Neural cell (in vitro differentiated cells): ENCODE data around the gene EFS. TPM values are rescaled to one million over a fixed set of nuclear protein-coding genes. Genes with fewer than 3 reads are reported as not detected.

Source experiments
- H2AFZ ChIP-seq: fragments of 200-600, 300-800 bp; sonication (generic), shearing (Covaris generic); 2 replicates; pipeline ENCODE4 v1.6.0; 2014; ENCODE audit warnings: low read depth, mild to moderate bottlenecking, antibody characterized with exemption, low read length, moderate library complexity
- H3F3A ChIP-seq: fragments of 200-600 bp; shearing (Covaris generic); 2 replicates; pipeline ENCODE4 v1.6.1; 2016; ENCODE audit warnings: mild to moderate bottlenecking, moderate library complexity, mixed read lengths, antibody characterized with exemption, low read length; ENCODE audit not compliant: insufficient read depth, poor library complexity, severe bottlenecking
- H3K27ac ChIP-seq: fragments of 200-600, 300-800 bp; sonication (generic), shearing (Covaris generic); 2 replicates; pipeline ENCODE4 v1.5.1; 2014; ENCODE audit warnings: mild to moderate bottlenecking, low read length, moderate library complexity
- H3K27me3 ChIP-seq: fragments of 300-800, 200-600 bp; sonication (generic), shearing (Covaris generic); 2 replicates; pipeline ENCODE4 v1.6.0; 2014; ENCODE audit warnings: mild to moderate bottlenecking, low read depth, low read length, moderate library complexity; ENCODE audit not compliant: insufficient read depth
- H3K36me3 ChIP-seq: fragments of 300-800, 200-600 bp; sonication (generic), shearing (Covaris generic); 2 replicates; pipeline ENCODE4 v1.5.1; 2014; ENCODE audit warnings: mild to moderate bottlenecking, antibody characterized with exemption, low read length, moderate library complexity; ENCODE audit not compliant: insufficient read depth
- H3K4me2 ChIP-seq: fragments of 300-800, 200-600 bp; sonication (generic), shearing (Covaris generic); 2 replicates; pipeline ENCODE4 v1.6.0; 2014; ENCODE audit warnings: mild to moderate bottlenecking, low read length
- H3K4me3 ChIP-seq: fragments of 300-800, 200-600 bp; sonication (generic), shearing (Covaris generic); 2 replicates; pipeline ENCODE4 v1.5.1; 2014; ENCODE audit warnings: mild to moderate bottlenecking, low read length, moderate library complexity
- H3K79me2 ChIP-seq: fragments of 200-600 bp; shearing (Covaris generic); replicated peaks from 2 replicates; pipeline ENCODE4 v1.6.0; 2014; ENCODE audit warnings: mild to moderate bottlenecking, low read length, moderate library complexity; ENCODE audit not compliant: insufficient read depth
- H3K9ac ChIP-seq: fragments of 300-800, 200-600 bp; sonication (generic), shearing (Covaris generic); 2 replicates; pipeline ENCODE4 v1.6.1; 2016; ENCODE audit warnings: mild to moderate bottlenecking, low read length, mixed read lengths
- H3K9me2 ChIP-seq: fragments of 200-600 bp; shearing (Covaris generic); 2 replicates; pipeline ENCODE4 v1.6.1; 2016; ENCODE audit warnings: mild to moderate bottlenecking, low read length, mixed read lengths; ENCODE audit not compliant: insufficient read depth
- H3K9me3 ChIP-seq: fragments of 200-600, 300-800 bp; sonication (generic), shearing (Covaris generic); 2 replicates; pipeline ENCODE4 v1.6.1; 2016; ENCODE audit warnings: mild to moderate bottlenecking, mixed run types, low read length, moderate library complexity, mixed read lengths
- H4K20me1 ChIP-seq: fragments of 200-600 bp; shearing (Covaris generic); 2 replicates; pipeline ENCODE4 v1.6.1; 2016; ENCODE audit warnings: mild to moderate bottlenecking, mixed run types; ENCODE audit not compliant: insufficient read depth
- CTCF ChIP-seq: fragments of 450-650 bp; IDR thresholded peaks from 2 replicates; pipeline ENCODE4 v1.5.1; 2014; ENCODE audit warnings: antibody characterized with exemption, mild to moderate bottlenecking, moderate library complexity; ENCODE audit not compliant: poor library complexity, severe bottlenecking
- EP300 ChIP-seq: fragments of 450-650 bp; conservative IDR thresholded peaks from 2 replicates; pipeline ENCODE4 v1.6.1; 2014; ENCODE audit warnings: antibody characterized with exemption, mild to moderate bottlenecking, moderate library complexity; ENCODE audit not compliant: poor library complexity, severe bottlenecking
- EZH2 ChIP-seq: fragments of 200-600, 300-800 bp; shearing (Covaris generic), sonication (generic); IDR thresholded peaks from 2 replicates; pipeline ENCODE4 v1.6.1; 2014; ENCODE audit warnings: antibody characterized with exemption, low read length, borderline replicate concordance, mild to moderate bottlenecking; ENCODE audit not compliant: insufficient read depth, poor library complexity, severe bottlenecking
- MXI1 ChIP-seq: fragments of 450-650 bp; conservative IDR thresholded peaks from 2 replicates; pipeline ENCODE4 v1.6.1; 2014; ENCODE audit warnings: antibody characterized with exemption, mild to moderate bottlenecking; ENCODE audit not compliant: poor library complexity, severe bottlenecking
- POLR2AphosphoS5 ChIP-seq: IDR thresholded peaks from 2 replicates; pipeline ENCODE4 v1.6.1; 2012
- RAD21 ChIP-seq: fragments of 450-650 bp; conservative IDR thresholded peaks from 2 replicates; pipeline ENCODE4 v1.6.1; 2014; ENCODE audit warnings: antibody characterized with exemption, mild to moderate bottlenecking, moderate library complexity
- REST ChIP-seq: IDR thresholded peaks from 2 replicates; pipeline ENCODE4 v1.6.1; 2012; ENCODE audit warnings: borderline replicate concordance
- SMC3 ChIP-seq: fragments of 450-650 bp; conservative IDR thresholded peaks from 2 replicates; pipeline ENCODE4 v1.6.1; 2014; ENCODE audit warnings: antibody characterized with exemption, mild to moderate bottlenecking, moderate library complexity; ENCODE audit not compliant: poor library complexity
- TAF1 ChIP-seq: IDR thresholded peaks from 2 replicates; pipeline ENCODE4 v1.6.1; 2012; ENCODE audit warnings: low read depth
- polyA plus RNA-seq: library from polyadenylated mRNA; depleted of rRNA; stranded (reverse); fragments of >200 nt; gene quantifications from 2 replicates; pipeline ENCODE4 v1.2.3, GENCODE V29; 2014

EFS gene
- polyA plus RNA-seq, 1 donor from 2014 or later, result 0.48 TPM

DNA sequence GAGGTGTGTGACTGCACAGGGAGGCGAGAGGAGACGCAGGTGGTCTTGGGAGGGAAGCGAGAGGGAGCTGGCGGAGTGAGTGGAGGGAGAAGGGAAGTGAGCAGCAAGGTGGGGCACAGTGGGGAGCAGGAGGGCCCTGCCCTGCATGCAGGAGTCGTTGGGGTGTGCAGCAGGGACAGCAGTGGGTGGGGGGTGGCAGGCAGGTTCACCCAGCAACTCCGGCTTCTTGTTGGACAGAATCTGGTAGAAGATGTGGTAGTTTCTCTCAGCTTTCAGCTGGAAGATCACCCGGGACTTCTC, 38.1 kb upstream of the EFS start:
- Histone ChIP-seq H3K9me2 (no peaks in the 10 kb centered on the region), H3K9me3 (no peaks in the 10 kb centered on the region), H3K27ac (no peak overlapping the region), H3K4me3 (no peak overlapping the region), H3K4me2 (no peak overlapping the region), H3F3A (no peaks in the 10 kb centered on the region), H3K9ac (no peak overlapping the region), H3K36me3 (no peaks in the 10 kb centered on the region), H4K20me1 (no peaks in the 10 kb centered on the region), H3K27me3 (no peaks in the 10 kb centered on the region), H3K79me2 (no peaks in the 10 kb centered on the region), H2AFZ (no peak overlapping the region)
- TF ChIP-seq REST (no peak), RAD21 (no peak), SMC3 (no peak), POLR2AphosphoS5 (no peak), MXI1 (no peak), CTCF (no peak), TAF1 (no peak), EZH2 (no peak), EP300 (no peak)

- TF ChIP-seq TAF1 (no peak), EP300 (no peak), MXI1 (no peak), RAD21 (no peak), REST (no peak), POLR2AphosphoS5 (no peak), SMC3 (no peak), CTCF (no peak), EZH2 (no peak)
- Histone ChIP-seq H2AFZ (no peak overlapping the region), H3F3A (no peaks in the 10 kb centered on the region), H3K9me3 (no peaks in the 10 kb centered on the region), H3K9ac (no peak overlapping the region), H3K4me3 (no peak overlapping the region), H4K20me1 (no peaks in the 10 kb centered on the region), H3K4me2 (no peak overlapping the region), H3K27ac (no peak overlapping the region), H3K27me3 (no peaks in the 10 kb centered on the region), H3K79me2 (no peaks in the 10 kb centered on the region), H3K9me2 (no peaks in the 10 kb centered on the region), H3K36me3 (no peaks in the 10 kb centered on the region)
Measured at GRCh38 chr14:23402296-23403138, 37.5 kb upstream of the EFS start.
